Activated CD8-positive, alpha-beta memory T cell treated with anti-CD3 and anti-CD28 coated beads, Interleukin-2, amount 50 U/mL, for 24 hours (primary cell): ENCODE measurements around the gene RNLS.

ENCODE experiments used
- DNase-seq: peaks from one replicate; pipeline ENCODE4 v3.0.0-alpha.2; 2020; ENCODE audit errors: extremely low read depth

RNLS gene

DNA sequence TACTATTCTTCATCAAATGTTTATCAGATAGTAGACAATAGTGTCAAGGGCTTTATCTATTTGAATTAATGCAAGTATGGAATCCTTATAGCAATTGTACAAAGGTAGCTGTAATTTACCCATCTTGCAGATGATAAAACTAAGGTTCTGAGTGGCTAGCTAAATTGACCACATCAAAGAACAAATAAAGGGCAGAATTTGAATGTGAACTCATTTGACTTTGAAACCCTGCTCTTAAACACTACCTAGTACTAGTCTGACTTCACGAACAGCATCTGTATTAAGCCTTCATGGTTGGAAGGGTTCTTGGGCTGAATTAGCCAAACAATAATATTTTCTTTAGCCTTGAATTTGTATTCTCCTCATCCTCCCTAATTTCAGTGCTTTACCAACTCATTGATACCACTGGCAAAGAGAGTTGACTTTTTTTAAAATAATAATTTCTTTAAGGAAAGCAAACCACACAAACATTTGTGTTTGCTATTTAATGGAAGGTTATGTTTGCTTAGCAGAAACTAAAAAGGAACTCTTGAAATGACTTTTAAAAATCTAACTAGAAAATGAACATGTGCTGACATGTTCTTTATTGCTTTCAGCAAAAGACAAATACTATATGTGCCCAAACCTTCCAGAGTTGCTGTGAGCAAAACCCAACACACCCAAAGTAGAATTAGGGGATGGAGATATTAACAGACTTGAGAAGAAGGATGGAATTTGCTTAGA, 322.6 kb downstream of the RNLS start:
- no peak for DNase-seq

GRCh38 chr10:88259381-88259780, 323.7 kb downstream of the RNLS start:
- DNase-seq: no peak

- no peak for DNase-seq
These were observed 326.2 kb downstream of the RNLS start for GRCh38 chr10:88256886-88257285.

DNA sequence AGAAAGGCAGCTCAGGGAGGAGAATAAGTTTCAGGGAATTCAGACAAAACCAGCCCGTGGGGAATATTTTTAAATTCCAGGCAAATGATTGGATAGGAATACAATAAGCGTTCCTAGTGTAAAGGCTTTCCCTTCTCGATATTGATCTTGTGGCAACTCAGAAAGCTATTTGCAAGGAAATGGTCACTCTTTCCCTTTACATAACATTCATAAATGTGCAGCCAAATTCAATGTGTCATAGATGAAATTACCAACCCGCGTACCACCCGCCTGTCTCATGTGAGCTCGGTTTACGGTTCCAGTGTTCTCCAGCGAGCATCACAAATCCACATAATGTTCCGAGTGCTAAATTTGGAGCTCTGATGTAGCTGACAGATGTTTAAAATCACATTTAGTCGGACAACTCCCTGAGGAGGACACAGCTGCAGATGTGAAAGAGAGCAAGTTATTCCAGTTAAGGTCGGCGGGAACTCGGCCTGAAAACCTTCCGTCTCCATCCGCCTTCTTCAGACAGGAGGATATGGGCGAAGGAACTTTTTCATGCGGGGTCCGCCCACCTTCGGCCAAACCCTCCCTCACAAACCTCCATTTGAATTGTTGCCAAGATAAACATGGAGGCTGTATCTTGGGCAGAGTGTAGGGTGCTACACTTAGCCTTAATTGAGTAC, 327.0 kb downstream of the RNLS start:
- DNase-seq: no peak

GRCh38 chr10:88254091-88254490, 329.0 kb downstream of the RNLS start:
- no peak for DNase-seq

DNA sequence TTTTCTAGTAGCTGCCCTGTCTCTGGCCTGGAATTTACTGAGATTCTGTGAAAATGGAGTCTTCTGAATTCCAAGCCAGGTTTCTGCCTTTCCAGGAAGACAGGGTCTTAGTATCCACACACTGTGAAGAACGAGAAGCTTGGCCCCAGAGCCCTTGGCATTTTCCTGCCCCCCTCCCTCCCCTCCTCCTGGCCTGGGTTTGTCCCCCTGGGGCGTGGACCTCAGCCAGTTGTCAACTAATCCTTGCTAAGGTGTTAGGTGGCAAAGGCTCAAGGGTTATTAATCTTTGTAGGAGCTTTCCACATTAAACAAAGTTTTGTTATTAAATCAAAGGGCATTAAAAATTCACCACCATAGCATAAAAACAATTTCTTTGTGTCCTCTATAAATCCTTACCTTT, 329.5 kb downstream of the RNLS start:
- DNase-seq: no peak

GRCh38 chr10:88253128-88253527, 330.0 kb downstream of the RNLS start:
- no peak for DNase-seq

DNA sequence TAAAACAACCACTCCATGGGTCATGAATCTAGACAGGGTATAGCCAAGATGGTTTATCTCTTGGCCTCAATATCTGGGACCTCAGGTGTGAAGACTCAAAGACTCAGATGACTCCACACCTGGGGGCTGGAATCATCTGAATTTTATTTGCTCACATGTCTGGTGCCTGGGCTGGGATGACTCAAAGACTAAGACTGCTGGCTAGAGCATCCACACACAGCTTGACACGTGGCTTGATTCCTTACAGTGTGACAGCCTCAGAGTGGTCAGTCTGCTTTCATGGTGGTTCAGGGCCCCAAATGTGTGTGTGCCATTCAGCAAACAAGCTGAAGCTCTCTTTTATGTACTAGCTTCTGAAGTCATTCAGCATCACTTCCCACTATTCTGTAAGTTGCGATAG, 333.7 kb downstream of the RNLS start:
- no peak for DNase-seq

DNA sequence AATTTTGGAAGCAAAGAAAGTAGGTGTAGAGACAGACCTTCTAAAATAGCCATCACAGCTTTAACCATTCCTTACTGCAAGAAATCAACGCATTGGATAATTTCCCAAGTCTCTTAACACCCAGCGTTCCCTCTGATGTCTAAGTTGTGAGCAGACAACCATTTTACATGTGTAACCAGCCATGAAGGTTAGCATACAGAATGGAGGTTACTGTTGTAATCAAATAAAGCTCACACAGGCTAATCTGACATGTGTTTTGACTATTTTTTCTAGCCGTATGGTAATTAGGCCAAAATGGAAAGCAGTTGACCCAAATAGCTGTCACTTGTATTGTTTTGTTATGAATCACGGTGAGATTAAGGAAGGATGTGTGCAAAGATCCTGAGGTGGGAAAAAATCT, 336.4 kb downstream of the RNLS start:
- DNase-seq: no peak

GRCh38 chr10:88245974-88246511, 337.1 kb downstream of the RNLS start:
- no peak for DNase-seq

- no peak for DNase-seq
These were observed 338.1 kb downstream of the RNLS start for GRCh38 chr10:88244781-88245625.

DNA sequence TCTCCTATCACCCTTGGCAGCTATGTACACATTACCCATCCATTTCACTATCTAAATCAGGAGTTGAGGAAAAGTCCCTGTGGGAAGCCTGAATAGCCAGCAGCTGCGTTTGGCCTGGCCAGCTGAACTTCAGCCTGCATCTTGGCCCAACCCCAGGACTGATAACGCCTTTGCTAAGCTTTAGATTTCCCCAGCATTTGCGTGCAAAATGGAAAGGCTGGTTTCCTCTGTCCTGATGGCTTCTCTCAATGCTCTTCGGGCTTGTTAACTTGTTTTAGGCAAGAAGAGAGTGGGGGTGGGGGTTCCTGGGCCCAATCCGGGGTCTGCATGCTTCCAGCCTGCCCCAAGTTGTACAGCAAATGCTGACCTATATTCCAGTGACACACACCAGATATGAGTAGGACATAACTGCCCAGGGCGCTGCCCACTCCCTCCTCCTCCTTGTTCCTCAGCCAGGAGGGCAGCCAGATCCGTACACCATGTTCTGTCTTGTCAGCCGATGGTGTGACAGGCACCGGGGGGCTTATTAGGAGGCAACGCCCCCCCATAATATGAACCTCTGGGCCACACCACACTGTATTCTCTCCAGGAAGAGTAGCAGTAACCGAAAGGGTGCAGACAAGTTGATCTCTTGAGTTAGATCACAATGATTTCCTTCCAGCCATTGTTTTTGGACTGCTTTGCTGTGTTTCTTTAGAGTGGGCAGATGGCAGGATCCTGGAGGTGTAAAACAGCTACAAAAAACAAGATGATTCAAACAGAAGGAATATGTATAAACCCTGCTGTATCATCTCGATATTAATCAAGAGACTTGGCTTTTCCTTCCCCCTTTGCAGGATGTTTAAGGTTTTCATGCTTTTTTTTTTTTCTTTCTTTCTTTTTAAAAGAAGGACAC, 339.0 kb downstream of the RNLS start:
- no peak for DNase-seq

- DNase-seq: no peak
These were observed 339.8 kb downstream of the RNLS start for GRCh38 chr10:88243202-88243744.

DNA sequence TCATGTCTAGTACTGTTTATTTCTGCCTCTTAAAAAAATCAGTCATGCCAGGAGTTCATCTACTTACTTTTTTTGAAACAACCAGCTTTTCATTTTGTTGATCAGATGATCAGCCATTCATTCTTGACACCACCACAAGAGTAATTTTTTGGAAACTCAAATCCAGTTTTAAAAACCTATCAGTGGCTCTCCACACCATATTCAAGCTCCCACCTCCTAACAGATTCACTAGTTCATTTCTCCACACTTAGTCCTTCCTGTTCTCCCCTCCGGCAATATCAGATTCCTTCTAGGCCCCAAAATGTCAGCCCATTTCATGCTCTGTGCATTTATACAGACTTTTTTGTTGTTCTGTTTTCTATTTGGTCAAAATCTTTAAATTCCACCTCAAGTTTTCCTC, 341.6 kb downstream of the RNLS start:
- no peak for DNase-seq

- DNase-seq: no peak
These were observed 343.9 kb downstream of the RNLS start for GRCh38 chr10:88239212-88239611.

GRCh38 chr10:88238615-88238914, 344.6 kb downstream of the RNLS start:
- DNase-seq: no peak

DNA sequence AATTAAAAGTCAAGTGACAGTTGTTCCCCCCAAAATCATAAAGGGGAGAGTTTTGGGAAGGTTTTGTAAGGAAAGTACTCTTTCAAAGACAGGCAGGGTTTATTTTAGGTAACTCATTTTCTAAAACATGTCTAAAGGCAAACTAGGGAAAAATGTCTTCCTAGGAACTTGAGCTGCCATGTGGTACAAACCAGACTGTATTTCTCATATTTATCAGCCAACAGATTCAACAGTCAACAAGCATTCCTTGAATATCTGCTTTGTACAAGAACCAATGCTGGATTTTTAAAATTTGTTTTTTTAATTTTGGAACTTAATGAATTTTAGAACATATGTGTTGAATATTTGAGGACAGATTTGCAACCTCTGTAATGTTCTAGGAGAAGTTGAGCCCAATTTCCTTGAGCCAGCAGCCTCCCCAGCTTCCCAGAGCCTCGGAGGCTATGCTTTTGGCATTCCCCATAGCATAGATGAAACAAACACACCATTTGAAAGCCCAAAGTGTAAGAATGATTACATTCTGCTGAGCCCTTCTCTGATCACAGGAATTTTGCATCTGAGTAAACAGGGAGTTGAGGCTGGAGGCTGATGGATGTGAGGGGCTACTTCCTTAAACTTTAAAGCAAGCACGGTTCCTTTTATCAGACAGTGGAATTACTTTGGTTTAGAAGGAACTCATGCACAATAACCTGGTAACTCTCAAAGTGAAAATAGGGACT, 345.1 kb downstream of the RNLS start:
- DNase-seq: no peak

DNA sequence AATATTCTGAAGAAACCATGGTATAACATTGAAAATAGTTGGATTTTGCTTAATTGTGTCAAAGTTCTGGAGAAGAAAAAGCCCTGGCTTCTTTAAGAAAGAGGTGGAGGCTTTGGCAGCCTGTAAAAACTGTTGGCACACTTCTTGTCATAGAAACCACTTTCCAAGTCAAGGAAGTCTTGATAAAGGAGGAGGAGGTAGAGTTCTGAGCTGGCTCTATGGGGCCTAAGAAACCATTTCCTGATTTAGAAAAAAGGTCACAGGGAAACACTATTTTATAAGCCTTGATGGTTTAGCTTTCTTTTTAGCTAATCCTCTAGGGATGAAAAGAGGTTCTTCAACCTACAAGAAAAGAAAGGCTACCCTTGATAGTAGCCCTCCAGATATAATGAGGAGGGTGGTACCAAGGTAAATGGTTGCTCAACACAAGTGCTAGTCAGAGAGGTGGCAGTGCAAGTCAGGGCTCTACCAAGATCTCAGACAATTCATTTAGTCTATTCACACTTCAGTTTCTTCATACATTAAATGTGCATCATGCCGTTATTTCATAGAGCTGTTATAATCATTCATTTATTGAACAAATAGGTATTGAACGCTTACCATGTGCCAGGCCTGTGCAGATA, 346.9 kb downstream of the RNLS start:
- DNase-seq: no peak

- DNase-seq: no peak
These were observed 348.8 kb downstream of the RNLS start for GRCh38 chr10:88234297-88234696.

- DNase-seq: no peak
These were observed 349.2 kb downstream of the RNLS start for GRCh38 chr10:88233870-88234269.
